ENCODE results near the gene ROBO1. TPM values are rescaled to one million over a fixed set of nuclear protein-coding genes. Genes with fewer than 3 reads are reported as not detected.

The ROBO1 gene
- total RNA-seq, 1 donor from 2014 or later, result 31.7 TPM

DNA sequence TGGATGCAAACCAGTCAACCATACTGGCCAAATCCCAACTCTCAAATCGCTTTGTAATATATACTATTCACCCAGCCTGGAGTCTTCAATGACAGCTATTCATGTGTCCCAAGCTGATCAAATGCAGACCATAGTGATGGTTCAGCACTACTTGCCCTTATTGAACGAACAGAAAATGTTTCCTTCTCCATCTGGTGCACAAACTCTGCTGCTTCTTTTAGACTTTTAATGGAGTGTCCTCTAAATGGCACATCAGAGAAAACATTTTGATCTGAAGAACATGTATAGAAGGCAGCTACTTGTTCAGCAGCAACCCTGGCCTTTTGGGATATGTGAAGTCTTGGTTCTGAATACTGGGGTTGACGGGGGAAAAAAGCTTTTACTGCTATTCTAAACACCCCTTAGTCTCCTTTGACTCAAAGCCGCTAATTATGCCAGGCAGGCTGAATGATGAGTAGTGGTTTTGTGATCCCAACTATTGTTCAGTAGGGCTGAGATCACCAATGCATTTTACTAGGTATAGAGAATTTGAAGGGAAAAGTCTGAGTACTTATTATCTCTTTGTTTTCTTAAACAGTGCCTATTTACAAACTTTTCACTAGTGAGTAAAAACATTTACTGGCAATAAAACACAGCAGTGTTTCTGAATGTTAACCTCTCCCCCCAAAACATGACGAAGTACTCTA, 781.2 kb downstream of the ROBO1 start:
- Histone ChIP-seq H3K4me3 (ENCODE audit: low read depth, low read length) (no peak overlapping the region), H3K36me3 (ENCODE audit: control insufficient read depth, insufficient read depth, low read length) (no peaks in the 10 kb centered on the region), H3K27me3 (ENCODE audit: control insufficient read depth, insufficient read depth, low read length) (no peaks in the 10 kb centered on the region)
- TF ChIP-seq, protein P1, sequence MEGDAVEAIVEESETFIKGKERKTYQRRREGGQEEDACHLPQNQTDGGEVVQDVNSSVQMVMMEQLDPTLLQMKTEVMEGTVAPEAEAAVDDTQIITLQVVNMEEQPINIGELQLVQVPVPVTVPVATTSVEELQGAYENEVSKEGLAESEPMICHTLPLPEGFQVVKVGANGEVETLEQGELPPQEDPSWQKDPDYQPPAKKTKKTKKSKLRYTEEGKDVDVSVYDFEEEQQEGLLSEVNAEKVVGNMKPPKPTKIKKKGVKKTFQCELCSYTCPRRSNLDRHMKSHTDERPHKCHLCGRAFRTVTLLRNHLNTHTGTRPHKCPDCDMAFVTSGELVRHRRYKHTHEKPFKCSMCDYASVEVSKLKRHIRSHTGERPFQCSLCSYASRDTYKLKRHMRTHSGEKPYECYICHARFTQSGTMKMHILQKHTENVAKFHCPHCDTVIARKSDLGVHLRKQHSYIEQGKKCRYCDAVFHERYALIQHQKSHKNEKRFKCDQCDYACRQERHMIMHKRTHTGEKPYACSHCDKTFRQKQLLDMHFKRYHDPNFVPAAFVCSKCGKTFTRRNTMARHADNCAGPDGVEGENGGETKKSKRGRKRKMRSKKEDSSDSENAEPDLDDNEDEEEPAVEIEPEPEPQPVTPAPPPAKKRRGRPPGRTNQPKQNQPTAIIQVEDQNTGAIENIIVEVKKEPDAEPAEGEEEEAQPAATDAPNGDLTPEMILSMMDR (IDR thresholded peaks at IDR 0.05; ENCODE audit: insufficient read depth, low read length, poor library complexity, severe bottlenecking), result no peak
- DNase-seq (ENCODE audit: low read depth), result no peak

DNA sequence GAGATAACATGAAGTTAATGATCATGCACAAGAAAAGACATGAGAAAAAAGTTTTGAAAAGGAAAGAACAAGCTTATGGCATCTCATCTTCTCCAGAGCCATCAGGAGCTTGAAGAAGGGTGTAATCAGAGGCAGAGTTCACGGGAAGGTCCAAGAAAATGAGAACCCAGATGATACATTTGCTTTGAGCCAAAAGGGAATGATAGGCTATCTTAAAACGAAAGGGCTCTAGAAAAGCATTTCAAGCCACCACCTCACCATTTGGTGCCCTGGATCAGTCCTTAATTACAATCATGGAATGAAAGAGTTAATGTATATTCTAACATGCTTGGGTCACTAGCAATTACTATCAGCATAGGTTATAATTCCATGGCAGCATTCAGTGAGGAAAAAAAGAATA, 781.8 kb downstream of the ROBO1 start:
- H3K4me3 ChIP-seq (ENCODE audit: low read depth, low read length), result no peak overlapping the region
- TF ChIP-seq, protein P1 (IDR thresholded peaks at IDR 0.05; ENCODE audit: insufficient read depth, low read length, poor library complexity, severe bottlenecking), result no peak
- no peak for DNase-seq (ENCODE audit: low read depth)
- H3K36me3 ChIP-seq (ENCODE audit: control insufficient read depth, insufficient read depth, low read length), result no peaks in the 10 kb centered on the region
- H3K27me3 ChIP-seq (ENCODE audit: control insufficient read depth, insufficient read depth, low read length), result no peaks in the 10 kb centered on the region

GRCh38 chr3:78979028-78979427, 788.8 kb downstream of the ROBO1 start:
- TF ChIP-seq, protein P1 (IDR thresholded peaks at IDR 0.05; ENCODE audit: insufficient read depth, low read length, poor library complexity, severe bottlenecking), result no peak
- no peaks in the 10 kb centered on the region for H3K27me3 ChIP-seq (ENCODE audit: control insufficient read depth, insufficient read depth, low read length)
- no peaks in the 10 kb centered on the region for H3K36me3 ChIP-seq (ENCODE audit: control insufficient read depth, insufficient read depth, low read length)
- no peak for DNase-seq (ENCODE audit: low read depth)
- H3K4me3 ChIP-seq (ENCODE audit: low read depth, low read length), result no peak overlapping the region

DNA sequence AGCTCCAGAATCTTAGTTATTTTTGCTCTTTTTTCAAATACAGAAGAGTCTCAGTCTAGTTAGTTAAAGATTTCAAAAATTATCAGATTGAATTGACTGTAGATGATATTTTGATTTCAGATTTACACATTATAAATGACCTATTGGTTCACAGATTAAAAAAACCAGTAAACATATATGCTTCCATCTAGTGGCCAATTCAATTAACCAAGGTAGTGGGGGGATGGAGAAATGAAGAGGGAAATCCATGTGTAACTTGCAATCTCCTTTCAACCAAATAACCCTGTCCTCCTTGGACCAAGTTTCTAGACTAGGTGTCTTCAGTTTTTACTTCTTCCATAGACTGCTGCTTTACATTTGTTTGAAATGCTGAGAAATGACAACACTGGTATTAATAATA, 789.8 kb downstream of the ROBO1 start:
- Histone ChIP-seq H3K27me3 (ENCODE audit: control insufficient read depth, insufficient read depth, low read length) (no peaks in the 10 kb centered on the region), H3K36me3 (ENCODE audit: control insufficient read depth, insufficient read depth, low read length) (no peaks in the 10 kb centered on the region), H3K4me3 (ENCODE audit: low read depth, low read length) (no peak overlapping the region)
- no peak for DNase-seq (ENCODE audit: low read depth)
- TF ChIP-seq, protein P1 (IDR thresholded peaks at IDR 0.05; ENCODE audit: insufficient read depth, low read length, poor library complexity, severe bottlenecking), result peak; percentile 41

DNA sequence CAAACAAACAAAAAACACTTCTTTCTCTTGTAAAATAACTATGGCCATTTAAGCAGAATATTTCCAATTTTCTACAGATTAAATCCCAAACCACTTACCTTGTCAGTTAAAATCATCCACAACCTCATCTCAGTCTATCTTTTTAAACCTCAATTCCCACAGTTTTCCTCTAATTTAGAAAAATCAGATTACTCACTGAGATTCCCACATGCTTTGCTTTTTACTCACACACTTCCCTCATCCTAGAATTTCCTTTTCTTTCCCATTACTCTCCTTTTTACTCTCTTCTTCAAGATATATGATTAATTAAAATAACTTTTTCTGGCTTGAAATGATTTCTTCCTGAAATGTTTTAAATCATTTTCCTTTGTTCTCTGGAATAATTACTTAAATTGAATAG, 790.7 kb downstream of the ROBO1 start:
- Histone ChIP-seq H3K4me3 (ENCODE audit: low read depth, low read length) (no peak overlapping the region), H3K36me3 (ENCODE audit: control insufficient read depth, insufficient read depth, low read length) (no peaks in the 10 kb centered on the region), H3K27me3 (ENCODE audit: control insufficient read depth, insufficient read depth, low read length) (no peaks in the 10 kb centered on the region)
- TF ChIP-seq, protein P1 (IDR thresholded peaks at IDR 0.05; ENCODE audit: insufficient read depth, low read length, poor library complexity, severe bottlenecking), result no peak
- DNase-seq (ENCODE audit: low read depth), result no peak

DNA sequence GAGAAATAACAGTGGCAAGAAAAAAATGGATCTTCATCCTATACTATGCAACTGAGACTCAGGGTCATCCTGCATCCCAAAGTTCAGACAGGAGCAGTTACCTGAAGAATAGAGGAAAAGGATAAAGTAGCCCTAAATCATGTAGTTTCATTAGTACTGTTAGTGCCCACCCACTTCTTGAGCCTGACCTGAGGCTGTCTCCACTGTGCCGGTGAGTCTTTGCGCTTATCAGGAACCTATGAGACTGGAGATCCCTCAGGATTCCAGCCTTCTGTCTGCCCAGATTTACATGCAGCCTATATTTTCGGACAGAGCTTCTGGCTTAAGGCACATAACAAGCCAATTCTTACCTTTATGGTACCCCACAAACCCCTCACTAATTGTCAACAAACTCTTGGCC, 791.6 kb downstream of the ROBO1 start:
- Histone ChIP-seq H3K36me3 (ENCODE audit: control insufficient read depth, insufficient read depth, low read length) (no peaks in the 10 kb centered on the region), H3K4me3 (ENCODE audit: low read depth, low read length) (no peak overlapping the region), H3K27me3 (ENCODE audit: control insufficient read depth, insufficient read depth, low read length) (no peaks in the 10 kb centered on the region)
- TF ChIP-seq, protein P1 (IDR thresholded peaks at IDR 0.05; ENCODE audit: insufficient read depth, low read length, poor library complexity, severe bottlenecking), result no peak
- no peak for DNase-seq (ENCODE audit: low read depth)
